ENCODE measurements around the gene RBBP8.

GRCh38 chr18:23043803-23044376 lies 110.8 kb downstream of the RBBP8 start:
- TF ChIP-seq EZH2 (IDR thresholded peaks at IDR 0.05; ENCODE audit: insufficient read depth, poor library complexity, severe bottlenecking), result no peak
- TF ChIP-seq EZH2phosphoT487 (IDR thresholded peaks at IDR 0.05; ENCODE audit: insufficient read depth, low read depth), result no peak

All from GM23248 (cell line).